ENCODE results near the gene SLC46A3.

DNA sequence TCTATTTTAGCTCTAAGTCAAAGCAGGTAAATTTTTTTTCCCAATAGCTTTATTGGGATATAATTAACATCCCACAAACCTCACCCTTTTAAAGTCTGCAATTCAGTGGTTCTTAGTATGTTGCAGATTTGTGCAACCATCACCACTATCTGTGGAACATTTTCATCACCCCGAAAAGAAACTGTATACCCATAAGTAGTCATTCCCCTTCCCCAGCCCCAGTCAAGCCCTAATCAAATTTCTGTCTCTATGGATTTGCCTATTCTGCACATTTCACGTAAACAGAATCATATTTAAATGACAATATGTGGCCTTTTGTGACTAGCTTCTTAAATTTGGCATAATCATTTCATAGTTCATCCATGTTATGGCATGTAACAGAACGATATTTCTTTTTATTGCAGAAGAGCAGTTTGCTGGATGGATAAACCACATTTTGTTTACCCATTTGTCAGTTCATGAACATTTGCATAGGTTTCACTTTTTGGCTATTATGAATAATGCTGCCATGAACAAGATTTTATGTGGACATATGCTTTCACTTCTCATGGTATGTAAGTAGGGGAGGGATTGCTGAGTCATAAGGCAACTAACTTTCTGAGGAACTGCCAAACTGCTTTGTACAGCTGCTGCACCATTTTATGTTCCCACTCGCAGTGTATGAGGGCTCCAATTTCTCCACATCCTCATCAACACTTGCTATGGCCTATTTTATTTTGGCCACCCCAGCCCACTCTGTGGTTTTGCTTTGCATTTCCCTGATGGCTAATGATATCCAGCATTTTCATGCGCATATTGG, 10.9 kb downstream of the SLC46A3 start:
- TF ChIP-seq, protein P1, sequence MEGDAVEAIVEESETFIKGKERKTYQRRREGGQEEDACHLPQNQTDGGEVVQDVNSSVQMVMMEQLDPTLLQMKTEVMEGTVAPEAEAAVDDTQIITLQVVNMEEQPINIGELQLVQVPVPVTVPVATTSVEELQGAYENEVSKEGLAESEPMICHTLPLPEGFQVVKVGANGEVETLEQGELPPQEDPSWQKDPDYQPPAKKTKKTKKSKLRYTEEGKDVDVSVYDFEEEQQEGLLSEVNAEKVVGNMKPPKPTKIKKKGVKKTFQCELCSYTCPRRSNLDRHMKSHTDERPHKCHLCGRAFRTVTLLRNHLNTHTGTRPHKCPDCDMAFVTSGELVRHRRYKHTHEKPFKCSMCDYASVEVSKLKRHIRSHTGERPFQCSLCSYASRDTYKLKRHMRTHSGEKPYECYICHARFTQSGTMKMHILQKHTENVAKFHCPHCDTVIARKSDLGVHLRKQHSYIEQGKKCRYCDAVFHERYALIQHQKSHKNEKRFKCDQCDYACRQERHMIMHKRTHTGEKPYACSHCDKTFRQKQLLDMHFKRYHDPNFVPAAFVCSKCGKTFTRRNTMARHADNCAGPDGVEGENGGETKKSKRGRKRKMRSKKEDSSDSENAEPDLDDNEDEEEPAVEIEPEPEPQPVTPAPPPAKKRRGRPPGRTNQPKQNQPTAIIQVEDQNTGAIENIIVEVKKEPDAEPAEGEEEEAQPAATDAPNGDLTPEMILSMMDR (IDR thresholded peaks at IDR 0.05; ENCODE audit: low read depth, low read length, poor library complexity, severe bottlenecking) = no peak
- no peak for TF ChIP-seq EZH2phosphoT487 (IDR thresholded peaks at IDR 0.05; ENCODE audit: borderline replicate concordance, low read length)

Measured in DOHH2 (cell line).